ENCODE results near the gene BRICD5. TPM values are rescaled to one million over a fixed set of nuclear protein-coding genes. Genes with fewer than 3 reads are reported as not detected.

The BRICD5 gene
- total and polyA plus RNA-seq, 2 of the 13 experiments (the other 11 are each of a cell fraction or from before 2014, with no cell fraction given), result 1.6 to 5.8 TPM

- no peak for TF ChIP-seq NR2F6 (IDR thresholded peaks at IDR 0.05)
- TF ChIP-seq NR2F6 (CRISPR knock-in tag; IDR thresholded peaks at IDR 0.05), result peak; percentile 58
- TF ChIP-seq TERF1 (CRISPR knock-in tag; IDR thresholded peaks at IDR 0.05), result peak; percentile 41; the same call in 1 of the 2 replicates
- peak; percentile 45 for TF ChIP-seq RBFOX2 (IDR thresholded peaks at IDR 0.05; ENCODE audit: low read depth, low read length)
- 0 out of 2 replicates have a peak, but pooled peaks have one; percentile 10 for TF ChIP-seq ZNF343 (CRISPR knock-in tag; IDR thresholded peaks at IDR 0.05)
- peak; percentile 17; the same call in 1 of the 2 replicates for TF ChIP-seq NCOA2 (CRISPR knock-in tag; IDR thresholded peaks at IDR 0.05)
- TF ChIP-seq XBP1 (CRISPR knock-in tag; IDR thresholded peaks at IDR 0.05), result no peak
- TF ChIP-seq ZNF451 (CRISPR knock-in tag; IDR thresholded peaks at IDR 0.05), result peak; percentile 80
- peak; percentile 13; the same call in 1 of the 2 replicates for TF ChIP-seq ZNF331 (CRISPR knock-in tag; IDR thresholded peaks at IDR 0.05)
- TF ChIP-seq KLF13 (CRISPR knock-in tag; IDR thresholded peaks at IDR 0.05), result 0 out of 2 replicates have a peak, but pooled peaks have one; percentile 49
- TF ChIP-seq FOXM1 (CRISPR knock-in tag; IDR thresholded peaks at IDR 0.05), result no peak
- TF ChIP-seq ZNF879 (CRISPR knock-in tag; IDR thresholded peaks at IDR 0.05), result no peak
- TF ChIP-seq NCOA1 (CRISPR knock-in tag; IDR thresholded peaks at IDR 0.05), result 0 out of 2 replicates have a peak, but pooled peaks have one; percentile 50
- peak; percentile 61; the same call in 1 of the 2 replicates for TF ChIP-seq ZBTB26 (CRISPR knock-in tag; IDR thresholded peaks at IDR 0.05; ENCODE audit: borderline replicate concordance)
- TF ChIP-seq ZBTB7B (CRISPR knock-in tag; IDR thresholded peaks at IDR 0.05), result peak; percentile 47; the same call in 1 of the 2 replicates
- peak; percentile 36; the same call in 1 of the 2 replicates for TF ChIP-seq POLR2AphosphoS5 (IDR thresholded peaks at IDR 0.05; ENCODE audit: low read depth, low read length)
- peak; percentile 87 for TF ChIP-seq PATZ1 (CRISPR knock-in tag; IDR thresholded peaks at IDR 0.05)
- peak; percentile 57 for TF ChIP-seq ZFY (CRISPR knock-in tag; IDR thresholded peaks at IDR 0.05)
- TF ChIP-seq IRF1 (CRISPR knock-in tag; IDR thresholded peaks at IDR 0.05; ENCODE audit: low read depth), result no peak
- no peak; the same call in 1 of the 2 replicates for TF ChIP-seq GABPB1 (CRISPR knock-in tag; IDR thresholded peaks at IDR 0.05)
- peak; percentile 98 for TF ChIP-seq AKAP8 (CRISPR knock-in tag; IDR thresholded peaks at IDR 0.05)
- TF ChIP-seq AGO2 (optimal IDR thresholded peaks at IDR 0.05; ENCODE audit: low read depth, low read length), result peak; percentile 94
- no peak for TF ChIP-seq HNF4G (IDR thresholded peaks at IDR 0.05; ENCODE audit: borderline replicate concordance, low read depth, low read length)
- 0 out of 2 replicates have a peak, but pooled peaks have one; percentile 44 for TF ChIP-seq HNF4G (CRISPR knock-in tag; IDR thresholded peaks at IDR 0.05; ENCODE audit: borderline replicate concordance, low read depth)
- 0 out of 2 replicates have a peak, but pooled peaks have one; percentile 16 for TF ChIP-seq ZNF34 (CRISPR knock-in tag; IDR thresholded peaks at IDR 0.05; ENCODE audit: borderline replicate concordance)
Measured at GRCh38 chr16:2210386-2211365, at the start of gene BRICD5 (continued).
